ENCODE data around the gene RIN2. TPM values are rescaled to one million over a fixed set of nuclear protein-coding genes. Genes with fewer than 3 reads are reported as not detected.
"Not testable (repeated sequence)": the region's sequence is repeated elsewhere in the genome, so short reads cannot be mapped to it uniquely, and the experiment has no call there.

The RIN2 gene
- total RNA-seq, 1 experiment from 2014 or later: 19.0 TPM

DNA sequence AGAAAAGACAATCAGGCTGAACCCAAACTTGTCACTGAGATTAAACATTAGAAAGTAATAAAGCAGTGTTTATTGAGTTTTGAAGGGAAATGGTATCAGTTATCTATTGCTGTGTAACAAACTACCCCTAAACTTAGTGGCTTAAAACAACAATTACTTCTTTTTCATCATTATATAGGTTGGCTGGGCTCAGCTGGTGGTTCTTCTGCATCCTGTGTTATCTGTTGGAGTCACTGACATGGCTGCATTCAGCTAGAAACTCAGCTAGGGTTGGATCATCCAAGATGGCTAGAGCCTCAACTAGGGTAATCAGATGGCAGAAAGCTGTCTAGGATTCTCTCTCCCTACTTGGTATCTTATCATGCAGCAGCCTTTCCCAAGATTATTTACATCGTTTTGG, 12.5 kb upstream of the RIN2 start:
- Histone ChIP-seq H3K27ac (no peak overlapping the region), H3K4me1 (replicated peaks) (no peaks in the 10 kb centered on the region), H3K36me3 (no peaks in the 10 kb centered on the region), H3K27me3 (replicated peaks) (no peaks in the 10 kb centered on the region), H3K4me3 (no peak overlapping the region), H3K9me3 (replicated peaks) (no peaks in the 10 kb centered on the region)
- DNase-seq (ENCODE audit: low read depth in 1 of 2, low spot score in 2 of 2): no peak

DNA sequence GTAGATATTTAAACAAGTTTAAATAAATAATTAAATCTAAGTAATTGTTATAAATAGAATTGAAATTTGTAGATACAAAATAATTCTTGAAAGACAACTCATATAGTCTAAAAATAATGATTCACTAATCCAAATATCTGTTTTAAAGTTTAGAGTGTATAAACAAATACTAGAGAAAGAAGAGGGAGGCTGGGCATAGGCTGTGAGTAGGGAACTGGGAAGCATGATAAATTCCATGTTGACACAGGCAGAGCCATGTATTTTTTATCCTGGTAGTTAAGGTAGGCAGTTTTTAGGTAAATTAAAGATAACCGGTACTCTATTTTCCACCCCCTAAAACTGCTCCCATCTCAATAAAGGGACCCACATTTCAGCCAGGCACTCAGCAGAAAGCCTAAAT, 11.7 kb upstream of the RIN2 start:
- Histone ChIP-seq H3K27me3 (replicated peaks) (no peaks in the 10 kb centered on the region), H3K9me3 (replicated peaks) (no peaks in the 10 kb centered on the region), H3K36me3 (no peaks in the 10 kb centered on the region), H3K4me3 (no peak overlapping the region), H3K4me1 (replicated peaks) (no peaks in the 10 kb centered on the region), H3K27ac (no peak overlapping the region)
- no peak for DNase-seq (ENCODE audit: low read depth in 1 of 2, low spot score in 2 of 2)

DNA sequence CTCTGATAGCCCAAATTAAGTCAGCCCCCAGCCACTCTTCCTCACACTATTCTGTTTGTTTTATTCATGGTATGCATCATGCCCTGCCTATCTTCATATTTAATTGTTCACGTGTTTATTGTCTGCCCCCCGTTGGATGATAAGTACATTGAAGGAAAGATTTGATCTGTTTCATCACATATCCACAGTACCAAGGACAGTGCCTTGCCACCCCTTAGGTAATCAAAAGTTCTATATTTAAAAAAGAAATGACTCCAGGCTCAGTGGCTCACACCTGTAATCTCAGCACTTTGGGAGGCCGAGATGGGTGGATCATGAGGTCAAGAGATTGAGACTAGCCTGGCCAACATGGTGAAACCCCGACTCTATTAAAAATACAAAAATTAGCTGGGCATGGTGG, 10.2 kb upstream of the RIN2 start:
- H3K36me3 ChIP-seq: no peaks in the 10 kb centered on the region
- H3K4me3 ChIP-seq: no peak overlapping the region
- no peak overlapping the region for H3K27ac ChIP-seq
- H3K27me3 ChIP-seq (replicated peaks): no peaks in the 10 kb centered on the region
- H3K9me3 ChIP-seq (replicated peaks): no peaks in the 10 kb centered on the region
- H3K4me1 ChIP-seq (replicated peaks): no peaks in the 10 kb centered on the region
- DNase-seq (ENCODE audit: low read depth in 1 of 2, low spot score in 2 of 2): no peak

DNA sequence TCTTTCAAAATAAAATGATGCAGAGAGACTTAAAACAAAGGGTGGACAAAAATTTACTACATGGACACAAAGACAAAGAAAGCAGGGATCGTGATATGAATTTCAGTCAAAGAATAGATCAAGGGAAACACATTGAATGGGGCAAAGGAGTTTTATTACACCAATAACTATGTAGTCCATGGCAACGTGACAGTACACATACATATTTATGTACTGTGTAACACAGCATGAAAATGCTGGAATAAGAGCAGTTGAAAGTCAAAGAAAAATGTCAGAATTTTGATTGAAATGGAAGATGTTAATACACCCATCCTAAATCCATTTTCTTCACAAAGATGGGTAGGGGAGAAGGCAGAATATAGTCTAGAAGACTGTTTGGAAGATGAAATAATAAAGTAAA, 9.4 kb upstream of the RIN2 start:
- no peak for DNase-seq (ENCODE audit: low read depth in 1 of 2, low spot score in 2 of 2)
- no peaks in the 10 kb centered on the region for H3K36me3 ChIP-seq
- H3K4me1 ChIP-seq (replicated peaks): no peaks in the 10 kb centered on the region
- no peaks in the 10 kb centered on the region for H3K27me3 ChIP-seq (replicated peaks)
- H3K4me3 ChIP-seq: no peak overlapping the region
- H3K9me3 ChIP-seq (replicated peaks): no peaks in the 10 kb centered on the region
- no peak overlapping the region for H3K27ac ChIP-seq

DNA sequence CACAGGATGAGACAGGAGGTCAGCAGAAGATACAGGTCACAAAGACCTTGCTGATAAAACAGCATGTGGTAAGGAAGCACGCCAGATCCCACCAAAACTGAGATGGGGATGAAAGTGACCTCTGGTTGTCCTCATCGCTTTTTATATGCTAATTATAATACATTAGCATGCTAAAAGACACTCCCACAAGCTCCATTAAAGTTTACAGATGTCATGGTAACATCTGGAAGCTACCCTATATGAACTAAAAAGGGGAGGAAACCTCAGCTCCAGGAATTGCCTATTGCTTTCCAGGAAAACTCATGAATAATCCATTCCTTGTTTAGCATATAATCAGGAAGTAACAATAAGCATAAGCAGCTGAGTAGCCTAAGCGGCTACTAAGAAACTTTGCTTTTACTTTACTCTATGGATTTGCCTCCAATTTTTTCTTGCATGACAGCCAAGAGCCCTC, 8.4 kb upstream of the RIN2 start:
- H3K4me1 ChIP-seq (replicated peaks): no peaks in the 10 kb centered on the region
- no peaks in the 10 kb centered on the region for H3K27me3 ChIP-seq (replicated peaks)
- H3K36me3 ChIP-seq: no peaks in the 10 kb centered on the region
- DNase-seq (ENCODE audit: low read depth in 1 of 2, low spot score in 2 of 2): no peak
- H3K9me3 ChIP-seq (replicated peaks): no peaks in the 10 kb centered on the region
- no peak overlapping the region for H3K27ac ChIP-seq
- H3K4me3 ChIP-seq: no peak overlapping the region

DNA sequence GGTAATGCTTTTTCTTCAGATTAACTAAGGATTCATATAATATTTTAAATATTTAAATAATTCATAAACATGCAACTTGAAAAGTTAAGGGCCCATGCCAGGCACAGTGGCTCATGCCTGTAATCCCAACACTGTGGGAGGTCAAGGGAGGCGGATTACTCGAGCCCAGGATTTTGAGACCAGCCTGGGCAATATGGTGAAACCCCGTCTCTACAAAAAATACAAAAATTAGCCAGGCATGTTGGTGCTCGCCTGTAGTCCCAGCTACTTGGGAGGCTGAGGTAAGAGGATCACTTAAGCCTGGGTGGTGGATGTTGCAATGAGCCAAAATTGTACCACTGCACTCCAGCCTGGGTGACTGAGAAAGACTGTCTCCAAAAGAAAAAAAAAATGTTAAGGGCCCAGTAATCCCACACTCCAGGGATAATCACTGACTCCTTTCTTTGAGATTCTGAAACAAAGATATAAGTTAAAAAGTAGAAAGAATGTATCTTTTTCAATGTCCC, 7.9 kb upstream of the RIN2 start:
- no peaks in the 10 kb centered on the region for H3K4me1 ChIP-seq (replicated peaks)
- H3K36me3 ChIP-seq: no peaks in the 10 kb centered on the region
- H3K27ac ChIP-seq: no peak overlapping the region
- no peaks in the 10 kb centered on the region for H3K27me3 ChIP-seq (replicated peaks)
- DNase-seq (ENCODE audit: low read depth in 1 of 2, low spot score in 2 of 2): peak in 1 of 2 experiments; percentile 8
- H3K4me3 ChIP-seq: no peak overlapping the region
- no peaks in the 10 kb centered on the region for H3K9me3 ChIP-seq (replicated peaks)

DNA sequence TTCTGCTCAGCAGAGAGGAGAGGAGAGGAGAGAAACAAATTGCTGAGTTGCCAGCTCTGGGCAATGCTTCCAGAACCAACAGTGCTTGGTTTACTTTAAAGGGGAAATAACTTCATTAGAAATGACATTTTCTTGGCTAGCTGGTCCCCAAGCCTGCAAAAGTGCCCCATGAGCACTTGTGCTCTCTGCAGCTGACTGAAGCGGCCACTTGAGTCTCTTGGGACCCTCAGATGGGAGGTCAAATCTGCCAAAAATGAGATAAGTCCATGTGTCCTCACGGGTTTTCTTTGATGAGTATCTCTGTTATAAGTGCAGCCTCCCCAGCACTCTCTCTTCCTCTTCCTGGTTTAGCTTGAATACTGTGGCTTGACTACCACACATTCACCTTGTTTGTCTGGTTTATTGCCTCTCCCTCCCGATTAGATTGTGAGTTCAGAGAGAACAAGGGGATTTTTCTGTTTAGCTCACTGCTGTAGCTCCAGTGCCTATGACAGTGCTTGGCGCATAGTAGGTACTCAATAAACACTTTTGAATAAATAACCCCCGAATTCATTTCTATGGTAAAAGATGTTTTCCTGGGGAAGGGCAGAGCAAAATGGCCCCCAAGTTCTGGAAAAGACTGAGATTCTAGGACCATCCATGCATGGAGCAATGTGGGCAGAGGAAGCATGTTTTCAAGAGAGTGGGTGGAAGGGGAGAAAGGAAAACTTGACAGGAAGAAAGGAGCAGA, 7.0 kb upstream of the RIN2 start:
- Histone ChIP-seq H3K4me1 (replicated peaks) (no peaks in the 10 kb centered on the region), H3K9me3 (replicated peaks) (no peaks in the 10 kb centered on the region), H3K36me3 (no peaks in the 10 kb centered on the region), H3K27ac (no peak overlapping the region), H3K27me3 (replicated peaks) (no peaks in the 10 kb centered on the region), H3K4me3 (no peak overlapping the region)
- peak in 1 of 2 experiments; percentile 19 for DNase-seq (ENCODE audit: low read depth in 1 of 2, low spot score in 2 of 2)

DNA sequence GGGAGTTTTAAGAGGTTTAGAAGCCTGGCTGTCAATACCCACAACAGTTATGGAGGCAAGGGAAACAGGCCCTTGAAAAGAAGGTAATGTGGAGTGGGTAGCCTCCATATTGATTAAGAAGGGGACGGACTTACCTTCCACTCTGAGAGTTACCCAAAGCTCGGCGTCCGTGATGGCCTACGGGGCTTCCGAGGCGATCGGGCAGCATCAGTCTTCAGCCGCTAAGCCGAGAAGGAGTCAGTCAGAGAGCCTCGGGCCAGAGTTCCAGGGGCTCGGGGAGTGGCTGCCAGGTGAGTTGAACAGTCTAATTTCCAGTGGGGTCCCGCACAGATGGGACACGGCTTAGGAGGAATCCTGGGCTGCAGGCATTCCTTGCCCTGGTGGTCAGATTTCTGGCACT, 3.9 kb upstream of the RIN2 start:
- not testable (repeated sequence) for DNase-seq (ENCODE audit: low read depth in 1 of 2, low spot score in 2 of 2); H3K27me3 ChIP-seq (replicated peaks); H3K4me3 ChIP-seq; H3K9me3 ChIP-seq (replicated peaks); H3K27ac ChIP-seq; H3K36me3 ChIP-seq
- peaks cover 17% of the 10 kb centered on the region for H3K4me1 ChIP-seq (replicated peaks)

DNA sequence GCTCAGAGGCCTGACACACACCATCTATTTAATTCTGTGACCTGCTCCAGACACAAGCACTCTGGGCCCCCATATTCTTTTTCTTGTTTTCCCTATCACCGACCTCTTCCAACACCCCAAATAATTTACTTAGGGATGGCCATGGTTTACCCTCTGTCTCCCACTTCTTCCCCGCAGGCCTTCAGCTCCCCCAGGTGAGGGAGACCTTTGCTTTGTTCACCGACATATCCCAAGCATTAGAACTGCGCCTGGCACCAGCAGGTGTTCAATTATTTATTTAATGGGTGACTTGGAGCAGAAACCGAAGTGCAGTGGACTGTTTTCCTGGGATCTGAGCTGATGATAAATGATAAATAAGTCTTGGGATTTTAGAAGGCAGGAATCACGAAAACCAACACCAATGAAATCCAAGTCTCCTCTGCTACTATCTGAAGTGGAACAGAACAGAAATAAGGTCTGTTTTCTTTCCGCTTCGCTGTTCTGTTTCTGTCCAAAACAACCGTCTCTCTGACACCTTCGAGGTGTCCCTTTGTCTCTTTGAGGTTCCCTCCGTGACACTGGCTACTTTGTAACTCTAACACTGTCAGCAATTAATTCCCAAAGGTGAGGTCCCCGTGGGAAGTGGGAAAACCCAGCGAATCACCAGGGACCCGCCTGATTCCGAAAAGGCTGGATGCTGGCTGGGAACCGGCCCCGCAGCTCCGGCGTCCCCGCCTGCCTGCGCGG, 1.1 kb upstream of the RIN2 start:
- no peak for DNase-seq (ENCODE audit: low read depth in 1 of 2, low spot score in 2 of 2)

DNA sequence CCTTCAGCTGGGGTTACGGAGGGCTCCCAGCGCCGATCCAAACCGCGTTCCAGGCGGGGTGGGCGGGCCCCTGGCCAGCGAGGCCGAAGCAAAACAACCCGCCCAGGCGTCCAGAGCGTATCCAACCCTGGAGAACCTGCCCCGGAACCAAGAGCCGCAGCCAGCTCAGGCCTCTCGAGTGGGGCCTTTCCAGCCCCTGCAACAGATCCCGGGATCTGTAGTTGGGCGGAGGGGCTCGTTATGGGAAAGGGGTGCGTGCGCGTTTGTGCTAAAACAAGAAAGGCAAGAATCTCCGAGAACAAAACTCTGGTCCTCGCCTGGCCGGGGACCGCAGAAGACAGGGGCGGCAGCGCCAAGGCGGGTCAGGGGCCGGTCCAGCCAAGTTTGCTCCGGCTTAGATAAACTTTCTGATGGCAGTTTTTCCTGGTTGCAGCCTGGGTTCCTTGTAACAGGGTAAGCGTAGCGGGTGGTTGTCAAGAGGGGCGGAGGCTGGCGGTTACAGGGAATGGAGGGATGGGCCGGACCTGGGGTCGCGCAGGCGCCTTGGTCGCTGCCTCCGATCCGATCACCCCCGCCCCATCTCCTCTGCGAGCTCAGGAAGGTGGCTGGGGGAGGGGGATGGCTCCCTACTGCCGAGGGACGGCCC, 448 bp upstream of the RIN2 start:
- Histone ChIP-seq H3K36me3 (no peaks in the 10 kb centered on the region), H3K27ac (peak overlapping the region; percentile 69), H3K4me3 (peak overlapping the region; percentile 54), H3K9me3 (replicated peaks) (no peaks in the 10 kb centered on the region), H3K27me3 (replicated peaks) (no peaks in the 10 kb centered on the region), H3K4me1 (replicated peaks) (peaks cover 27% of the 10 kb centered on the region)
- peak in 1 of 2 experiments; percentile 91 for DNase-seq (ENCODE audit: low read depth in 1 of 2, low spot score in 2 of 2)

More for the DNA sequence above, 1.1 kb upstream of the RIN2 start:
- peak overlapping the region; percentile 54 for H3K4me3 ChIP-seq
- H3K27ac ChIP-seq: peak overlapping the region; percentile 69
- no peaks in the 10 kb centered on the region for H3K36me3 ChIP-seq
- no peaks in the 10 kb centered on the region for H3K9me3 ChIP-seq (replicated peaks)
- H3K4me1 ChIP-seq (replicated peaks): peaks cover 27% of the 10 kb centered on the region
- H3K27me3 ChIP-seq (replicated peaks): no peaks in the 10 kb centered on the region

DNA sequence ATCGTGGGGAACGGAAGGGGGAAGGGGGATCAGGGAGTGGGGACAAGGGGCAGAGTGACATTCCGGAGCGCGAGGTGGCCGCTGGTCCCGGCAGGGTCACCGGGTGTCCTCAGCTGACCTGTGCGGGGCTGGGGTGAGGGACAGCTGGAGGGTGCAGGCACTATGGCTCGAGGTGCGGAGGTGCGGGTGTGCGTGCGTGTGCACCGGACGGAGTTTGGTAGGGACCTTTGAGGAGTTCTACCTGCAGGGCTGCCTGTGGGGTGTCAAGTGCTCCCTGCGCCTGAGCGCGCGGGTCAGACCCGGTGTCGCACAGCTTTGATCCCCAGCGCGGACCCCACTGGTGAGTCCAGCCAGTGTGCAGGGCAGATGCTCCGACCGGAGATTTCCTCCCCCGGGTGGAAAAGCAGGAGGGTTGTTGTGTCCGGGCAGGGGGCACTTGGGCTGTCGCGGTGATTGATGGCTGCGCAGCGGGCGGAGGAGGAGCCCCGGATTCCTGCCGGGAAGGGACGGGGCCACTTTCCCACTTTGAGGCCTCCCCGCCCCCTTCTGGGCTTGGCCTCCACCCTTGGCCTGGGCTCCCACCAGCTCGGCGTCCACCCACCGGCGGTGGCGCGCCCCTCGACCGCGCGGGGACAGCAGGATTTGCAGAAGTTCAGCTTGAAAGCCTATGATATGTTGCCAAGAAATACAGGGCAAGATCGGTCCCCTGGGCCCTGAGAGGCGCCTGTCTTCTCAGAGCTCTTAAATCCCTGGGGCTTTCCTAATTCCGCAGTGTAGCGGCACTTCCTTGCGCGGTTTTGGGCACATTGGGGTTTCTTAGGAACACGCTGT, 658 bp downstream of the RIN2 start:
- no peaks in the 10 kb centered on the region for H3K36me3 ChIP-seq
- DNase-seq (ENCODE audit: low read depth in 1 of 2, low spot score in 2 of 2): peak; percentile 61 to 64
- peaks cover 27% of the 10 kb centered on the region for H3K4me1 ChIP-seq (replicated peaks)
- H3K27me3 ChIP-seq (replicated peaks): no peaks in the 10 kb centered on the region
- H3K27ac ChIP-seq: peak overlapping the region; percentile 69
- peak overlapping the region; percentile 54 for H3K4me3 ChIP-seq
- no peaks in the 10 kb centered on the region for H3K9me3 ChIP-seq (replicated peaks)

DNA sequence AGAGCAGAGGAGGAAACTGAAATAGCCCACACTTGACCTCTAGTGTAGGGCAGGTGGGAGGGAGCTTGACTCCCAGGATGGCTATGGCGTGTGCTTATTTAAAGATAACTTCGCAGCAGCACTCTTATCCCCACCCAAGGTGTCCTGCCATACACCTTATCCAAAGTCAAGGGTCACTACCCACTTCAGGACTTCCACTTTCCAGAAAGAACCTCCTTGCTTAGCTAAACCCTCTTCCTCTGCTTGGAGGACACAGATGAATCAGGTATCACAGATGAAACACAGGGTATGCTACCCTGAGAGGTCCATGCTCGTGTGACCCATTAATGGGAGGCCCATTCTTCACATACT, 2.3 kb downstream of the RIN2 start:
- H3K4me3 ChIP-seq: no peak overlapping the region
- H3K27ac ChIP-seq: no peak overlapping the region
- H3K9me3 ChIP-seq (replicated peaks): no peaks in the 10 kb centered on the region
- peaks cover 27% of the 10 kb centered on the region for H3K4me1 ChIP-seq (replicated peaks)
- H3K36me3 ChIP-seq: no peaks in the 10 kb centered on the region
- no peak for DNase-seq (ENCODE audit: low read depth in 1 of 2, low spot score in 2 of 2)
- no peaks in the 10 kb centered on the region for H3K27me3 ChIP-seq (replicated peaks)

DNA sequence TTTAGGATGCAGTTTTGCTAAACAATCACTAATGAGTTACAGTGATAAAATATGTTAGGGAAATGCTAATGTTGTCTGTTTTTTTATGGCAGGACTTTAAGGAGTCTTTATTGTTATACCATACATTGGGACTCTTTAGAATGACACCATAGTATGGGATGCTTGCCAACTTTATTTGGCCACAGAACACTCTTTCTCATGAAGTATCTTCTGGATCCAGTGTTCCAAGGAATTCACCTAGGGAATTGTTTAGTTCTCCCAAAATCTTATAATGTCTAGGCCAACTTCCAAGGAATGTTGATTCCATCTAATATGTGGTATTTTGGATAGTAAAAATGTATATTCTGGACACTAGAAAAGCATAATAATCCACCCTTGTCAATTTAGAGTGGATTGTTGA, 3.3 kb downstream of the RIN2 start:
- no peak overlapping the region for H3K27ac ChIP-seq
- DNase-seq (ENCODE audit: low read depth in 1 of 2, low spot score in 2 of 2): no peak
- no peaks in the 10 kb centered on the region for H3K9me3 ChIP-seq (replicated peaks)
- H3K4me1 ChIP-seq (replicated peaks): peaks cover 27% of the 10 kb centered on the region
- H3K36me3 ChIP-seq: no peaks in the 10 kb centered on the region
- H3K4me3 ChIP-seq: no peak overlapping the region
- no peaks in the 10 kb centered on the region for H3K27me3 ChIP-seq (replicated peaks)

Data from SJSA1 (cell line).